Panc1 (cell line): ENCODE results near the gene MYO7A. TPM values are rescaled to one million over a fixed set of nuclear protein-coding genes. Genes with fewer than 3 reads are reported as not detected.

Experiments used
- ATAC-seq: fragments of 200-7000 bp; cut with Tn5 transposase; 2 replicates; pipeline ENCODE4 v1.9.1; 2020; ENCODE audit warnings: mild to moderate bottlenecking, moderate library complexity
- BruUV-seq: library from RNA; stranded (reverse); fragments of 400-500 nt; replicated peaks from 2 replicates; lab custom pipeline; 2021; lab: Mats Ljungman, UMichigan
- CTCF ChIA-PET: fragments of 300-600 bp; sonication (Branson Sonifier 250); formaldehyde crosslinking; loops from one replicate; lab custom pipeline; 2022; ENCODE audit warnings: antibody characterized with exemption; lab: Charles Lee
- POLR2A ChIA-PET: fragments of 300-600 bp; sonication (Branson Sonifier 250); formaldehyde crosslinking; loops from one replicate; lab custom pipeline; 2022; ENCODE audit warnings: antibody characterized with exemption; lab: Charles Lee
- DNase-seq: peaks from one replicate; pipeline ENCODE4 v3.0.0-alpha.2; 2010; ENCODE audit warnings: low read depth, low spot score
- H3K27ac ChIP-seq: 2 replicates; pipeline ENCODE4 v1.5.1; 2011; ENCODE audit warnings: mild to moderate bottlenecking, low read length, inconsistent platforms
- H3K27me3 ChIP-seq: fragments of 200-500 bp; sonication (Bioruptor generic); 2 replicates; pipeline ENCODE4 v1.6.0; 2014; ENCODE audit warnings: low read length, inconsistent platforms; ENCODE audit not compliant: control insufficient read depth, insufficient read depth
- H3K36me3 ChIP-seq: fragments of 200-500 bp; sonication (Bioruptor generic); 2 replicates; pipeline ENCODE4 v1.5.1; 2014; ENCODE audit warnings: inconsistent platforms, mild to moderate bottlenecking, low read length, moderate library complexity; ENCODE audit not compliant: control insufficient read depth, insufficient read depth
- H3K4me1 ChIP-seq: 2 replicates; pipeline ENCODE4 v1.5.1; 2011; ENCODE audit warnings: inconsistent platforms, mild to moderate bottlenecking, low read length, moderate library complexity; ENCODE audit not compliant: control insufficient read depth, insufficient read depth
- H3K4me3 ChIP-seq, 2 experiments: 2 replicates each; pipeline ENCODE4 v1.5.1; 2011 to 2012; ENCODE audit warnings: low read depth in 2 of 2, low read length in 2 of 2, mild to moderate bottlenecking in 2 of 2, inconsistent platforms in 1 of 2, moderate library complexity in 1 of 2
- H3K9me3 ChIP-seq: fragments of 200-500 bp; sonication (Bioruptor generic); 2 replicates; pipeline ENCODE4 v1.5.1; 2014; ENCODE audit warnings: low read depth, mild to moderate bottlenecking, inconsistent platforms, low read length, moderate library complexity; ENCODE audit not compliant: control insufficient read depth, insufficient read depth
- POLR2AphosphoS5 ChIP-seq: IDR thresholded peaks from 2 replicates; pipeline ENCODE4 v1.6.1; 2012; ENCODE audit warnings: mild to moderate bottlenecking, low read depth, low read length, moderate library complexity
- SIN3A ChIP-seq: IDR thresholded peaks from 2 replicates; pipeline ENCODE4 v1.6.1; 2012; ENCODE audit warnings: low read depth, mild to moderate bottlenecking, low read length, moderate library complexity, borderline replicate concordance; ENCODE audit not compliant: insufficient read depth
- TCF7L2 ChIP-seq: IDR thresholded peaks from 2 replicates; pipeline ENCODE4 v1.6.1; 2011; ENCODE audit warnings: mild to moderate bottlenecking, low read depth, low read length, inconsistent platforms
- in situ Hi-C: cut with HindIII; loops from 2 replicates; pipeline ENCODE4 v1.10.0; 2016; ENCODE audit warnings: low sequenced_read_pairs, low pct_unique_long_range_greater_than_20kb
- intact Hi-C: fragments of 100-400 bp; cut with micrococcal nuclease; formaldehyde crosslinking; loops from one replicate; pipeline ENCODE4 v1.10.0; 2022; ENCODE audit not compliant: unreplicated experiment
- total RNA-seq: library from RNA; stranded (reverse); gene quantifications from one replicate; pipeline ENCODE4 v1.2.1, GENCODE V29; 2021; ENCODE audit not compliant: unreplicated experiment
- TF ChIP-seq, protein P1 (sequence below): fragments of 450-650 bp; IDR thresholded peaks from 2 replicates; pipeline ENCODE4 v1.5.1; 2017; ENCODE audit warnings: mild to moderate bottlenecking
- TF ChIP-seq, protein P2 (sequence below), 2 experiments: IDR thresholded peaks; 2 replicates each; pipeline ENCODE4 v1.6.1; 2011 to 2012; ENCODE audit warnings: low read depth in 2 of 2, control low read depth in 1 of 2, low read length in 1 of 2, mild to moderate bottlenecking in 1 of 2, moderate library complexity in 1 of 2; ENCODE audit not compliant: insufficient read depth in 1 of 2

Gene MYO7A
- total RNA-seq, 1 experiment from 2014 or later = 1.3 TPM

DNA sequence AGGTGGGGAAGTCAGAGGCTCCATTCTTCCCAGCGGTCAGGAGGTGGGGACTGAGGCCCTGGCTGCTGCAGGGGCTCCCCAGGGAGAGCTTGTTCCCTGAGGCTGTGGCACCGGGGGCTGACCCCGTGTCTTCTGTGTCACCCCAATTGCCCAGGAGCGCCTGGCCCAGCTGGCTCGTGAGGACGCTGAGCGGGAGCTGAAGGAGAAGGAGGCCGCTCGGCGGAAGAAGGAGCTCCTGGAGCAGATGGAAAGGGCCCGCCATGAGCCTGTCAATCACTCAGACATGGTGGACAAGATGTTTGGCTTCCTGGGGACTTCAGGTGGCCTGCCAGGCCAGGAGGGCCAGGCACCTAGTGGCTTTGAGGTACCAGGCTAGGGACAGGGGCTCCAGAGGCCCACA lies 53.2 kb downstream of the MYO7A start:
- Histone ChIP-seq H3K36me3 (no peaks in the 10 kb centered on the region), H3K27me3 (no peaks in the 10 kb centered on the region), H3K9me3 (no peaks in the 10 kb centered on the region), H3K4me3 (no peak overlapping the region), H3K27ac (no peak overlapping the region), H3K4me1 (no peaks in the 10 kb centered on the region)
- CTCF ChIA-PET = no interaction called here
- POLR2A ChIA-PET = no interaction called here
- no peak for ATAC-seq
- TF ChIP-seq, protein P1, sequence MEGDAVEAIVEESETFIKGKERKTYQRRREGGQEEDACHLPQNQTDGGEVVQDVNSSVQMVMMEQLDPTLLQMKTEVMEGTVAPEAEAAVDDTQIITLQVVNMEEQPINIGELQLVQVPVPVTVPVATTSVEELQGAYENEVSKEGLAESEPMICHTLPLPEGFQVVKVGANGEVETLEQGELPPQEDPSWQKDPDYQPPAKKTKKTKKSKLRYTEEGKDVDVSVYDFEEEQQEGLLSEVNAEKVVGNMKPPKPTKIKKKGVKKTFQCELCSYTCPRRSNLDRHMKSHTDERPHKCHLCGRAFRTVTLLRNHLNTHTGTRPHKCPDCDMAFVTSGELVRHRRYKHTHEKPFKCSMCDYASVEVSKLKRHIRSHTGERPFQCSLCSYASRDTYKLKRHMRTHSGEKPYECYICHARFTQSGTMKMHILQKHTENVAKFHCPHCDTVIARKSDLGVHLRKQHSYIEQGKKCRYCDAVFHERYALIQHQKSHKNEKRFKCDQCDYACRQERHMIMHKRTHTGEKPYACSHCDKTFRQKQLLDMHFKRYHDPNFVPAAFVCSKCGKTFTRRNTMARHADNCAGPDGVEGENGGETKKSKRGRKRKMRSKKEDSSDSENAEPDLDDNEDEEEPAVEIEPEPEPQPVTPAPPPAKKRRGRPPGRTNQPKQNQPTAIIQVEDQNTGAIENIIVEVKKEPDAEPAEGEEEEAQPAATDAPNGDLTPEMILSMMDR = no peak
- TF ChIP-seq SIN3A (no peak), POLR2AphosphoS5 (no peak), TCF7L2 (no peak)
- TF ChIP-seq, protein P2, sequence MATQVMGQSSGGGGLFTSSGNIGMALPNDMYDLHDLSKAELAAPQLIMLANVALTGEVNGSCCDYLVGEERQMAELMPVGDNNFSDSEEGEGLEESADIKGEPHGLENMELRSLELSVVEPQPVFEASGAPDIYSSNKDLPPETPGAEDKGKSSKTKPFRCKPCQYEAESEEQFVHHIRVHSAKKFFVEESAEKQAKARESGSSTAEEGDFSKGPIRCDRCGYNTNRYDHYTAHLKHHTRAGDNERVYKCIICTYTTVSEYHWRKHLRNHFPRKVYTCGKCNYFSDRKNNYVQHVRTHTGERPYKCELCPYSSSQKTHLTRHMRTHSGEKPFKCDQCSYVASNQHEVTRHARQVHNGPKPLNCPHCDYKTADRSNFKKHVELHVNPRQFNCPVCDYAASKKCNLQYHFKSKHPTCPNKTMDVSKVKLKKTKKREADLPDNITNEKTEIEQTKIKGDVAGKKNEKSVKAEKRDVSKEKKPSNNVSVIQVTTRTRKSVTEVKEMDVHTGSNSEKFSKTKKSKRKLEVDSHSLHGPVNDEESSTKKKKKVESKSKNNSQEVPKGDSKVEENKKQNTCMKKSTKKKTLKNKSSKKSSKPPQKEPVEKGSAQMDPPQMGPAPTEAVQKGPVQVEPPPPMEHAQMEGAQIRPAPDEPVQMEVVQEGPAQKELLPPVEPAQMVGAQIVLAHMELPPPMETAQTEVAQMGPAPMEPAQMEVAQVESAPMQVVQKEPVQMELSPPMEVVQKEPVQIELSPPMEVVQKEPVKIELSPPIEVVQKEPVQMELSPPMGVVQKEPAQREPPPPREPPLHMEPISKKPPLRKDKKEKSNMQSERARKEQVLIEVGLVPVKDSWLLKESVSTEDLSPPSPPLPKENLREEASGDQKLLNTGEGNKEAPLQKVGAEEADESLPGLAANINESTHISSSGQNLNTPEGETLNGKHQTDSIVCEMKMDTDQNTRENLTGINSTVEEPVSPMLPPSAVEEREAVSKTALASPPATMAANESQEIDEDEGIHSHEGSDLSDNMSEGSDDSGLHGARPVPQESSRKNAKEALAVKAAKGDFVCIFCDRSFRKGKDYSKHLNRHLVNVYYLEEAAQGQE (IDR thresholded peaks at IDR 0.05; ENCODE audit: insufficient read depth in 1 of 2, low read depth in 2 of 2, low read length in 1 of 2) = no peak
- no TSS peak for BruUV-seq
- intact Hi-C loops (no loop called here), in situ Hi-C loops (no loop called here)
- DNase-seq = no peak

DNA sequence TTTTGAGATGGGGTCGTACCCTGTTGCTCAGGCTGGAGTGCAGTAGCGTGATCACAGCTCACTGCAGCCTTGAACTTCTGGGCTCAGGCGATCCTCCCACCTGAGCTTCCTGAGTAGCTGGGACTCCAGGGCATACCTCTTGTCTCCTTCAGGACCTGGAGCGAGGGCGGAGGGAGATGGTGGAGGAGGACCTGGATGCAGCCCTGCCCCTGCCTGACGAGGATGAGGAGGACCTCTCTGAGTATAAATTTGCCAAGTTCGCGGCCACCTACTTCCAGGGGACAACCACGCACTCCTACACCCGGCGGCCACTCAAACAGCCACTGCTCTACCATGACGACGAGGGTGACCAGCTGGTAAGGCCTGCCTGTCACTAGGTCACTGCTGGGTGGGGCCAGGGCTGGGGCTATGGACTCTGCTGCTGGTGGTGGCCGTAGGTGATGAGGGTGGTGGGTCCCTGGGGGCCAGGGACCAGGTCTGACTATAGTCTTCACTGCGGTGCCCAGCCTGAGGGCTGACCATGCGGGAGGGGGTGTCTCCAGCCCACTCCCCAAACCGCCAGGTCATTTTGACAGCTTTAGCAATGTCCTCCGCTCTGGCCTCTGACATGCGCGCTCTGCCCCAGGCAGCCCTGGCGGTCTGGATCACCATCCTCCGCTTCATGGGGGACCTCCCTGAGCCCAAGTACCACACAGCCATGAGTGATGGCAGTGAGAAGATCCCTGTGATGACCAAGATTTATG lies 53.9 kb downstream of the MYO7A start:
- in situ Hi-C loops (no loop called here), intact Hi-C loops (no loop called here)
- no peaks in the 10 kb centered on the region for H3K36me3 ChIP-seq
- TF ChIP-seq, protein P2 (IDR thresholded peaks at IDR 0.05; ENCODE audit: insufficient read depth in 1 of 2, low read depth in 2 of 2, low read length in 1 of 2) = no peak
- TF ChIP-seq, protein P1 = no peak
- TF ChIP-seq POLR2AphosphoS5 = no peak
- no peak for TF ChIP-seq SIN3A
- no peak overlapping the region for H3K27ac ChIP-seq
- ChIA-PET CTCF (no interaction called here), POLR2A (no interaction called here)
- BruUV-seq = no TSS peak
- no peak overlapping the region for H3K4me3 ChIP-seq
- no peaks in the 10 kb centered on the region for H3K27me3 ChIP-seq
- H3K4me1 ChIP-seq = no peaks in the 10 kb centered on the region
- ATAC-seq = no peak
- H3K9me3 ChIP-seq = no peaks in the 10 kb centered on the region
- DNase-seq = no peak
